Activated naive CD8-positive, alpha-beta T cell treated with anti-CD3 and anti-CD28 coated beads, Interleukin-2, amount 10 ng/mL, durations not matched to agents 7 days and 5 days (primary cell): ENCODE data around the gene ARHGEF12. TPM values are rescaled to one million over a fixed set of nuclear protein-coding genes. Genes with fewer than 3 reads are reported as not detected.

Source experiments
- ATAC-seq: fragments of 150-1000 bp; cut with Tn5 transposase; one replicate; pipeline ENCODE4 v1.10.0; 2021; ENCODE audit warnings: low read depth, moderate library complexity
- POLR2A ChIA-PET: fragments of 350-600 bp; sonication (Branson Sonifier 250); formaldehyde crosslinking; loops from one replicate; lab custom pipeline; 2021; ENCODE audit warnings: antibody characterized with exemption; lab: Charles Lee
- DNase-seq: peaks from one replicate; pipeline ENCODE4 v3.0.0; 2021
- H3K27ac Mint-ChIP-seq: one replicate; pipeline ENCODE4 v1.8.0; 2022; ENCODE audit warnings: mild to moderate bottlenecking, mixed read lengths
- H3K27me3 Mint-ChIP-seq: one replicate; pipeline ENCODE4 v1.8.0; 2022; ENCODE audit warnings: mild to moderate bottlenecking, moderate library complexity, mixed read lengths
- H3K36me3 Mint-ChIP-seq: one replicate; pipeline ENCODE4 v1.8.0; 2021; ENCODE audit warnings: mild to moderate bottlenecking, mixed read lengths
- H3K4me1 Mint-ChIP-seq: one replicate; pipeline ENCODE4 v1.8.0; 2021; ENCODE audit warnings: mixed read lengths
- H3K4me3 Mint-ChIP-seq: one replicate; pipeline ENCODE4 v1.8.0; 2022; ENCODE audit warnings: mild to moderate bottlenecking, moderate library complexity, mixed read lengths
- H3K9me3 Mint-ChIP-seq: one replicate; pipeline ENCODE4 v1.8.0; 2021; ENCODE audit warnings: mixed read lengths
- total RNA-seq, 2 experiments: library from RNA; stranded (reverse); gene quantifications; one replicate each; pipeline ENCODE4 v1.2.3, GENCODE V29; 2021

The ARHGEF12 gene
- total RNA-seq, 2 experiments from 2014 or later = 14.7 to 15.8 TPM

- Mint-ChIP-seq H3K4me3 (no peak overlapping the region), H3K27me3 (no peaks in the 10 kb centered on the region)
- POLR2A ChIA-PET = no interaction called here
Measured at GRCh38 chr11:120536091-120536796, 200.0 kb downstream of the ARHGEF12 start.

DNA sequence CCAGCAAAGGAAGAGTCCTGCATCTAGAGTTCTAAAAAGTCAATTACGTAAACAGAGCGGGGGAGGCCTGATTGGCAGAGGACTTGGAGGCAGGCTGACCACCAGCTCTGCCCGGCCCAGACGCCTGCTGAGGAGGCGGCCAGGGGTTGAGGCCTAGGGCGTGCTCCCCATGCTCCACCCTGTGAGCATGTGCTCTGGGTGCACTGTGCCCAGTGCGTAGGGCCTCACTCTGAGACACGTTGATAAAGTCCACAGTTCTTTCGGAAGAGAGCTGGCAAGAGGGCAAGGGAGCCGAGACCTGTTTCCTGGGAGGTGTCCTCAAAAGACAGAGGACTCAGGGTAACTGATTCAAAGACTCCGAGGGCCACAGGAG, 200.6 kb downstream of the ARHGEF12 start:
- H3K9me3 Mint-ChIP-seq = no peaks in the 10 kb centered on the region
- no peaks in the 10 kb centered on the region for H3K27me3 Mint-ChIP-seq
- no peak for DNase-seq
- no peaks in the 10 kb centered on the region for H3K36me3 Mint-ChIP-seq
- POLR2A ChIA-PET = no interaction called here
- H3K27ac Mint-ChIP-seq = no peak overlapping the region
- ATAC-seq = no peak
- no peak overlapping the region for H3K4me3 Mint-ChIP-seq
- H3K4me1 Mint-ChIP-seq = no peaks in the 10 kb centered on the region

More at GRCh38 chr11:120536091-120536796, 200.0 kb downstream of the ARHGEF12 start:
- no peak for DNase-seq
- H3K27ac Mint-ChIP-seq = no peak overlapping the region
- H3K4me1 Mint-ChIP-seq = no peaks in the 10 kb centered on the region
- H3K9me3 Mint-ChIP-seq = no peaks in the 10 kb centered on the region
- ATAC-seq = no peak
- no peaks in the 10 kb centered on the region for H3K36me3 Mint-ChIP-seq

GRCh38 chr11:120537996-120538395, 201.8 kb downstream of the ARHGEF12 start:
- H3K4me3 Mint-ChIP-seq = no peak overlapping the region
- POLR2A ChIA-PET = no interaction called here
- DNase-seq = no peak
- H3K27me3 Mint-ChIP-seq = peaks cover 5% of the 10 kb centered on the region
- H3K27ac Mint-ChIP-seq = no peak overlapping the region
- H3K4me1 Mint-ChIP-seq = no peaks in the 10 kb centered on the region
- H3K9me3 Mint-ChIP-seq = no peaks in the 10 kb centered on the region
- ATAC-seq = no peak
- H3K36me3 Mint-ChIP-seq = no peaks in the 10 kb centered on the region

- H3K4me1 Mint-ChIP-seq = no peaks in the 10 kb centered on the region
- H3K9me3 Mint-ChIP-seq = no peaks in the 10 kb centered on the region
- POLR2A ChIA-PET = no interaction called here
- no peak for ATAC-seq
- no peak for DNase-seq
- H3K4me3 Mint-ChIP-seq = no peak overlapping the region
- H3K27ac Mint-ChIP-seq = no peak overlapping the region
- H3K36me3 Mint-ChIP-seq = no peaks in the 10 kb centered on the region
- H3K27me3 Mint-ChIP-seq = peaks cover 5% of the 10 kb centered on the region
Measured at GRCh38 chr11:120538707-120539106, 202.5 kb downstream of the ARHGEF12 start.

Other genes with a start within 250 kb of the ARHGEF12 start
- gene TRIM29, start 198.3 kb upstream of the ARHGEF12 start, total RNA-seq = not detected
- gene OAF, start 125.4 kb upstream of the ARHGEF12 start, total RNA-seq = 1 to 10 TPM; 2.4 to 5.5 TPM
- not detected for gene POU2F3, start 96.3 kb upstream of the ARHGEF12 start, total RNA-seq
- under 1 TPM; 0.77 to 0.86 TPM for gene TLCD5, start 11.1 kb upstream of the ARHGEF12 start, total RNA-seq
- not detected for gene GRIK4, start 175.3 kb downstream of the ARHGEF12 start, total RNA-seq